ENCODE results near the gene CES1.
"Not testable (repeated sequence)": the region's sequence is repeated elsewhere in the genome, so short reads cannot be mapped to it uniquely, and the experiment has no call there.

Gene CES1

DNA sequence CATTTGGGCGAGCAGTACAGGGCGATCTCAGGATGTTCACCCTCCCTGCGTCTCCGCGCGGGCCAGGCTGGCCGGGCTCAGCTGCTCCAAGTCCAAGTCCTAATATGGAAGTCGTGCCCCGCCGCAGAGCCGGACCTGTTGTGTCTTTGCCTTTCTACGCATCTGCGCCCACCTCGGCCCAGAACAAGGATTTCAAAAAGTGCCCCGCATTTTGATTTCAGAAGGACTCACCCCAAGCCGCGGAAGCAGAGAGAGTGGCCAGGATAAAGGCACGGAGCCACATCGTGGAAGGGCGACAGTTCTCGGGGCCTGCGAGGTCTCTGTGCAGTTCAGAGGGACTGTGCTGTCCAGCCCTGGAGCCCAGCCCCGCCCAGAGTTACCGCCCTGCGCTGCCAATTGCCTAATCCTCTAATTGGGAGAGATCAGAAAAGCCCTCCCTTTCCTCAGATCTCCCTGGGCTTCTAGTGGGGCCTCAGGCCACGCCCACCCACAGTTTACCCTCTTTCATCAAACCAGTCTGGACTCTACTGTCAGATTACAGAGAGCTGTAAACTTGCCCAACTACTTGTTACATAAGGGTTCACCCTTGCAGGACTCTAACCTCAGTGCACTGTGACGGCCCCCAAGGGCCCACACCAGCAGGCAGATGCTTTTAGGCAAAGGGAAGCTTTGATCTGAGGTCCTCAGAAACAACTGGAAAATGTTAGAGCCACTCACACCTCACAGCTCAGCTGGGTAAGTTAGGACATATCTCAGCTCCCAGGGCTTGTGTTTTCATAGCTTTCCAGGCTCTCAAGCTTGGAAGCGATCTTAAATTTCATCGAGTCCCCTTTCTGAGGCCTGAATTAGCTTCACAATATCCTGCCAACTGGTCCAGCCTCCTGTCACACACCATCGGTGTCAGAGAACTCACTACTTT is at the start of gene CES1:
Gene CES1 (minus strand): TSS at position 324 of the 919 bp plus-strand sequence. CDS start 41 bp downstream, at position 283.
- DNase-seq: no peak

DNA sequence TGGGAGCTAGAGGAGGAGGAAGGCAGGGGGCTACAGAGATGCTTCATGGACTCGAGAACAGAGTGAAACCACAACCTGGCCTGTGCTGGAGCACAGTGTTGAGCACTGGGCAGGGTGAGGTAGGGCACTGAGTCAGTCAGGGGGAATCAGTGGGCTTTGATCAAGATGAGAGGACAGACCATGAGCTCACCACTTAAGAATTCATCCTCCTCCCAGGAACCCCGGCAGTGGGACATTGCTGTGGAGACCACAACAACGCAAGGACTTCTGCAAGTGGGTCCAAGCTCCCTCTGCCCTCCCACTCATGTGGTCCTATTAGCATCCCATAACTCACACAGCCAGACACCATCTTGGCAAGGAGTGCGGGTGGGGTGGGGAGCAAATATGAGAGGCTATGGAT is 44.0 kb upstream of the CES1 start:
- no peak for DNase-seq

DNA sequence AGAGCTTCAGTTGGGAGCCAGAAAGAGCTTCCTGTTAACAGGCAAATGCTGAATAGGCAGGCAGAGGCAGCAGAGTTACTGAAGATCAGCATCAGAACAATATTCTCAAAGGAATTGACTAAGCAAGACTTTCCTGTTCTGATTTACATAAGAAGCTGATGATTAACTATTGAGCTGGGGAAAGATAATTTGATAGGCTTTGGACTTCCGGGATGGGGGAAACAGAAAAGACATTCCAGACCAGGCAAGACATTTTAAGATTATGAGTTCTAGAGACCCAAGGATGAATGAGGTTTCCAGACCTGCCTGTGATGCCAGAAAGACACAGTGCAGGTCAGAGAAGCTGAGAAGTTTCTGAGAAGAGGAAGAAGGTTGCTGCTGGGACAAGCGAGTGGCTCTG is 42.4 kb upstream of the CES1 start, which contains the start of gene CES5A:
Gene CES5A (minus strand): TSS at position 101 of the 400 bp plus-strand sequence. CDS start 152 bp downstream, outside the sequence.
- no peak for DNase-seq

DNA sequence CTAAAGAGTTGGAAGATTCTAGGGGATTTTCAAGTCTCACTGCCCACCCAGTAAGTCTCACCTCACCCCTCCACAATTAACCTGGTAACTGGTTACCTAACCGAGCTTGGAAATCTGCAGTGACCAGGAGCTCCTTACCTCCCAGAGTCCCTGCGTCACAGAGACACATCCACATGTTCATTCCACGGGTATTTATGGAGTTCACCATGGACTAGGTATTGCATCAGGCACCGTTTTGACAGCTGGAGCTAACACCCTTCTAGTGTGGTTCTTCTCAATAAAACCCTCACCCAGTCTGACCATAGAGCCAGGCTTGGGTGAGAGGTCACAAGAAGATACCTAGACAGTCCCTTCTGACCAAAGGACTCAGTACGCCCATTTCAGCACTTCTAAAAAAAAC is 40.2 kb upstream of the CES1 start:
- no peak for DNase-seq

GRCh38 chr16:55872130-55872529 is 39.2 kb upstream of the CES1 start:
- DNase-seq: no peak

GRCh38 chr16:55871411-55872038 is 38.6 kb upstream of the CES1 start:
- DNase-seq: no peak

DNA sequence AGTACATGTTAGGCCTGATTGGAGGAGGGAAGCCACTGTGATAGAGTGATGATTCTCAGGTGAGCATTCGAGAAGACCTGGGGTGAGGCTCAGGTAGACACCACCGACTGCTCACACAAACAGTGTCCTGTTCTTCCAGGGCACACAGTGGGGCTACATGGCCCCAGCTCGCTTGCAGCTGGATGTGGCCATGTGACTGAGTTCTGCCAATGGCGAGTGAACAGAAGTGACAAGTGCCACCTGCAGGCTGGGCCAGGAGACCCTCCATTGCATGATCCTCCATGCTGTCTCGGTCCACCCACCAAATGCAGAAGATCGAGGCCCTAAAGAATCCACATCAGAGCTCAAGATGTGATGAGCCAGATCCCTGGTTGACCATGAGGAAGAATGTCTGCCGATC is 36.1 kb upstream of the CES1 start:
- no peak for DNase-seq

GRCh38 chr16:55868137-55868536 is 35.2 kb upstream of the CES1 start:
- DNase-seq: no peak

GRCh38 chr16:55861288-55861687 is 28.4 kb upstream of the CES1 start:
- DNase-seq: no peak

- not testable (repeated sequence) for DNase-seq
Observed at GRCh38 chr16:55857650-55858049, 24.8 kb upstream of the CES1 start.

DNA sequence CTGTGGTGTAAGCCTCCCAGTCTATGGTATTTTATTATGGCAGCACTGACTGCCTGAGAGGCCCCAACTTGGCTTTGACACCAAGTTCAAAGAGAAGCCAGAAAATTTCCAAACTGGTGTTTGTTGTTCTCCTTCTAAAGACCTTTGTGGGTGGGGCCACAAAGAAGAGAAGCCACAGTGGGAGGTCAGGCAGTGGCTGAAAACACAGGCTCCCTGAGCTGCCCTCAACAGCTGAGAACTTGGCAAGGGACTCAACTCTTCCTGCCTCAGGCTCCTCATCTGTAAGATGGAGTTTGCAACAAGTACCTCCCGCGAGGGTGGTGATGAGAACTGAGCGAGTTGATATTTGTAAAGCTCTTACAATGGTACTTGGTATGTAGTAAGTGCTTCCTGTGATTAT is 24.1 kb upstream of the CES1 start:
- no peak for DNase-seq

GRCh38 chr16:55853114-55853513 is 20.2 kb upstream of the CES1 start:
- no peak for DNase-seq

DNA sequence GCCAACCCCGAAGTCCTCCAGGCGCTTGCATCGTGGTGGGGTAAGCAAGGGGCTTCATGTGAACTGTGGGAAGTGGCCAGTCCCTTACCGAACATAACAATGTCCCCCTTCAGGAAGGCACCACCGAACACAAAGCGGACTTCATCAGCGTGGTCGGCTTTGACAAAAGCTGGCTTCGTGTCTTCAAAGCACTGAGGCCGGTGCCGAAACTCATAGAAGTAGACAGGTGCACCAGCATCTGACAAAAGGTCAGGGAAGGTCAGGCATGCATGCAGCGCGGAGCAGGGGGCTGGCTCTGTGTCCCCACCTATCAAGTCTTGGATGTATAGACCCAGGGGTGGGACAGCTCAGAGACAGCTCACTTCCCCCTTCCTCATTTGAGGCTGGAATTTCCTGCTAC is 16.6 kb upstream of the CES1 start:
- no peak for DNase-seq

DNA sequence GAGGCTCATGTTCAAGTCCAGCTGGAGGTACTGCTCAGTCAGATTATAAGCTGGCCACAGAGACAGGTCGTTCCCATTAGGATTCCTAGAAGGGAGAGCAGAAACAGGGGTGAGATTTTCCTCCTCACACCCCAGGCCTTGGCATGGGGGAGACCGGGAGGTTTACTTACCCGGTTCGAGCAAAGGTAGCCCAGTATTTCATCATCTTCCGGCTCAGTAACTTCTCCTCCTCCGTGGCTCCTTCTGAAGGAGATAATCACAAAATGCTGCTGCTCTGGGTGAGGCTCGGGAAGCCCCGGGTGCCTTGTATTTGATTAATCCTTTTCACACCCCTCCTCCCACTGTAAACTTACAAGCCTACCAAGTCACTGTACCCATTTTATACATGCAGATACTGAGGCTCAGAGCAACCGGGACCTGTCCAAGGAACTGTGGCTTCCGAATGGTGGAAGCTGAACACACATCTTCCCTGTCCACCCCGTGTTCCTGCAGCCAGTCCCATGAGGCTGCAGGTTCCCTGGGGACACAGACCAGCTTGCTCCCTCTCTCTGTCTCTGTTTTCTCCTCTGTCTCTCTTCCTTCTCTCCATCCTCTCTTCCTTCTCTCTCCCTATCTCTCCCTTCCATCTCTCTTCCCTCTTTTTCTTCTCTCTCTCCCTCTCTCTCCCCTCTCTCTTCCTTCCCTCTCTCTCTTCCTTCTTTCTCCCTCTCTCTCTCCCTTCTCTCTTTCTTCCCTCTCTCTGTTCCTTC is 13.9 kb upstream of the CES1 start:
- no peak for DNase-seq

GRCh38 chr16:55843105-55843395 is 10.2 kb upstream of the CES1 start:
- no peak for DNase-seq

DNA sequence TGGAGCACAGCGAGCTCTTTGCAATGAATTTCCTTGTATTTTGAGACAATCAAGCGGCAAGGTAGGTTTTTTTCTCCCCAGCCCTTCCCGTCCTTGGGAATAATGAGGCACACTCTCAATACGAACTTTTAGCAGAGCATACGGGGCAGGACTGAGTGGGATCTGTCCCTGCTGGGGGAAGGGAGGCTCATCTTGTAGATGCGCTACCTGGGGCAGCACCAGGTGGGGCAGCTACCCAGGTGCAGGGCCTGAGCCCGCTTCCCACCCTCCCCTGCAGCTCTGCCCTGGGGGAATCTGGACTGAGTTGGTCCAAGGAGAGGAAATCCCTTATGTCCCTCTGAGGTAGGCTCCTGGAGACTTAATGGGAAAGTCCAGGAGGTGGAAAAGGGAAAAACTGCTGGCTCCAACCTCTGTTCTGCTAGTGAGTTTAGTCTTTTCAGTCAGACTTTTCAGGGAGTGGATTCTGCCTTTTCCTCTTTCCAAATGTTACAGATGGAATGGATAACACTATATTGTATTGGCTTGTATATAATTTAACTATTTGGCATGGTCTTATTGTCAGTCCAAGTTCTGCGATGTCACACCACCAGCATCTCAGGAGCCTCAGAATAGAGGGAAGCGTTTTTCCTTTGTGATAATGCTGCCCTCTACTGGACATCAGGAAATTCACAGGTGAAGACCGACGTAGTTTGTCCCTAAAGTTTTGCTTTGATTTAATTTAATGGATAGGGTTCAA is 9.6 kb upstream of the CES1 start:
- no peak for DNase-seq

DNA sequence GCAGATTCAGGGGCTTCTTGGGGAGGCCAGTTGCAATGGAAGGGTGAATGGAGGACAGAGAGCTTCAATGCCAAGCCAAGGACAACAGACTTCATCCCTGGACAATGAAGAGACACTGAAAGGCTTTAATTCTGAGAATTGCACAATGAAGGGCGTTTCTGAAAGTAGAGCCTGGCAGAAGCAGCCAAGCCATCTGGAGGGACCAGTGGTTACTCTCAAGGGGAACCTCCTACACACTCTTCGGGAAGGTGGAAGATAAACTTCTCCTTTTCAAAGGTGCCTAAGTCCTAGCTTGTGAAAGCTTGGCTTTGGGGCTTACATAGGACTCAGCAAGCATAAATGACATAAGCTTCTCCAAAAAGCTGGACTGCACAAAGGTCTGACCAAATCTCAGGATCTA is 6.2 kb upstream of the CES1 start:
- no peak for DNase-seq

GRCh38 chr16:55836158-55836611 is 3.3 kb upstream of the CES1 start:
- no peak for DNase-seq

DNA sequence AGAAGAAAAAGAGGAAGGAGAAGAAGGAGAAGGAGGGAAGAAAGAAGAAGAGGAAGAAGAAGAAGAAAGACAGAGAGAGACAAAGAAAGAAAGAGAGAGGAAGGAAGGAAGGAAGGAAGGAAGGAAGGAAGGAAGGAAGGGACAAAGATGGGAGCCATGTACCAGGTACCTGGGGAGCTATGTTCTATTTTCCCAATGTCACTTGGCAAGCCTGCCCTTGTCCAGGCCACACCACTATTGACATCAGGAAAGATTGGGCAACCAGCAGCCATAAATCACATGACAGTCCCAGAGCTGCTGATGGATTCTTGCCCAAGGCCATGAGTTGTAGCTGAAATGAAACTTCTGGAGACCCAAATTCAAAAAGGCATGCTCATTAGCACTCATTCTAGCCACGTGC is 2.7 kb upstream of the CES1 start:
- no peak for DNase-seq

DNA sequence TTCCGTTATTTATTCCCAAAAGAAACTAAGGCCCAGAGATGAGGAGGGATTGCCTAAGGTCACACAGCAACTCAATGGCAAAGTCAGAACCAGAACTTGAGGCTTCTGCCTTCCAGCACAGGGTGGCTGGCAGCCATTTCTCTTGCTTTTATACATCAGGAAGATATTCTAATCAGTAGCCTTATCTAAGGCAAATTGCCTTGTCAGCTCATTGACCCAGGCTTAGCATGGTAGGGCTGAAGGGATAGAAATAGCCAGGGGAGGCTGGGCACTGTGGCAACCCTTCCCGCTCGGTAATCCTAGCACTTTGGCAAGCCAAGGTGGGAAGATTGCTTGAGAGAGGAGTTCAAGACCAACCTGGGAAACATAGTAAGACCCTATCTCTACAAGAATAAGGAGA is 2.3 kb upstream of the CES1 start:
- DNase-seq: not testable (repeated sequence)

GRCh38 chr16:55834049-55834448 is 1.2 kb upstream of the CES1 start:
- DNase-seq: no peak

DNA sequence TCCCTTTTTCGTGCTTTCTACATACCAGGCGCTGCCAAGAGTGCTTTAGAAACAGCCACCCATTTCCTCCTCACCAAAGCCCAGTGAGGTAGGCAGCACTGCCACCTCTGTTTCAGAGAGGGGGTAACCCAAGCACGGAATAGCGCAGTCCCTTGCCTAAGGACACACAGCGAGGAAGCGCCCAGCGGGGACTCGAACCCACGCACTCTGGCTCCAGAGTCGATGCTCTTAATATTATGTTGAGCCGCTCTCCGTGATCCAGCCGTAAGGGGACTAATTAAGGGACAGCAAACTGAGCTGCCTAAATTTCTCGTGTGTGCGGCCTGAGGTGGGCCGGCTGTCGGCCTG is 497 bp downstream of the CES1 start:
- no peak for DNase-seq

GRCh38 chr16:55830658-55831294 is 2.1 kb downstream of the CES1 start:
- no peak for DNase-seq

Measured in NCI-H187 treated with DMSO at 0.1 percent for 48 hours (cell line).